IMR-90 (cell line): ENCODE data around the gene EPN2.

Experiments
- BHLHE40 ChIP-seq: fragments of 150-350 bp; IDR thresholded peaks from 2 replicates; pipeline ENCODE4 v1.6.1; 2016; ENCODE audit warnings: mild to moderate bottlenecking, low read depth, low read length
- CEBPB ChIP-seq: IDR thresholded peaks from 2 replicates; pipeline ENCODE4 v1.6.1; 2012; ENCODE audit warnings: low read depth, low read length, improper control_type of control experiment
- CHD1 ChIP-seq: IDR thresholded peaks from 2 replicates; pipeline ENCODE4 v1.6.1; 2012; ENCODE audit warnings: low read depth, low read length, improper control_type of control experiment
- CTCF ChIP-seq: conservative IDR thresholded peaks from 2 replicates; pipeline ENCODE4 v1.5.1; 2012; ENCODE audit warnings: mild to moderate bottlenecking, low read depth, low read length, improper control_type of control experiment
- ELK1 ChIP-seq: fragments of 150-350 bp; IDR thresholded peaks from 2 replicates; pipeline ENCODE4 v1.6.1; 2016; ENCODE audit warnings: low read depth, mild to moderate bottlenecking, low read length, moderate library complexity, borderline replicate concordance
- MAZ ChIP-seq: IDR thresholded peaks from 2 replicates; pipeline ENCODE4 v1.6.1; 2012; ENCODE audit warnings: low read depth, mild to moderate bottlenecking, low read length, improper control_type of control experiment, moderate library complexity, borderline replicate concordance
- MXI1 ChIP-seq: IDR thresholded peaks from 2 replicates; pipeline ENCODE4 v1.6.1; 2012; ENCODE audit warnings: low read depth, mild to moderate bottlenecking, low read length, moderate library complexity, borderline replicate concordance
- NFE2L2 ChIP-seq: fragments of 150-350 bp; IDR thresholded peaks from 2 replicates; pipeline ENCODE4 v1.6.1; 2016; ENCODE audit warnings: low read depth, mild to moderate bottlenecking, low read length
- POLR2A ChIP-seq: IDR thresholded peaks from 2 replicates; pipeline ENCODE4 v1.6.1; 2012; ENCODE audit warnings: mild to moderate bottlenecking, low read depth, low read length
- RAD21 ChIP-seq: IDR thresholded peaks from 2 replicates; pipeline ENCODE4 v1.6.1; 2012; ENCODE audit warnings: low read length, improper control_type of control experiment
- RCOR1 ChIP-seq: IDR thresholded peaks from 2 replicates; pipeline ENCODE4 v1.6.1; 2012; ENCODE audit warnings: mild to moderate bottlenecking, low read length, improper control_type of control experiment; ENCODE audit not compliant: insufficient replicate concordance
- SMC3 ChIP-seq: fragments of 150-350 bp; IDR thresholded peaks from 2 replicates; pipeline ENCODE4 v1.6.1; 2016; ENCODE audit warnings: low read depth, mild to moderate bottlenecking, antibody characterized with exemption, low read length, moderate library complexity
- USF2 ChIP-seq: fragments of 150-350 bp; IDR thresholded peaks from 2 replicates; pipeline ENCODE4 v1.6.1; 2017; ENCODE audit warnings: mild to moderate bottlenecking, antibody characterized with exemption, low read length, low read depth

- TF ChIP-seq POLR2A (no peak), CHD1 (no peak), CTCF (no peak), SMC3 (no peak), RAD21 (no peak), MXI1 (no peak), MAZ (no peak), CEBPB (no peak), BHLHE40 (no peak), USF2 (no peak), NFE2L2 (no peak), ELK1 (no peak), RCOR1 (no peak)
Measured at GRCh38 chr17:19264268-19264667, 27.1 kb downstream of the EPN2 start.
